A549 (cell line): Measurements from ENCODE around the gene CHTF18. TPM values are rescaled to one million over a fixed set of nuclear protein-coding genes. Genes with fewer than 3 reads are reported as not detected.

Experiments used
- ATAC-seq, 2 experiments: fragments of 200-7000 bp in 1 of 2; fragments of >200 bp in 1 of 2; cut with Nextera tagmentation in 1 of 2; cut with Tn5 transposase in 1 of 2; 3 replicates each; pipeline versions ENCODE4 v1.8.0 to v1.9.1; 2018 to 2020; ENCODE audit warnings: mild to moderate bottlenecking in 1 of 2, moderate library complexity in 1 of 2
- CTCF ChIA-PET: fragments of 300-600 bp; sonication (Branson Sonifier 250); formaldehyde crosslinking; extraction: SDS; loops from one replicate; lab custom pipeline; 2021; ENCODE audit warnings: antibody characterized with exemption, inconsistent platforms; lab: Yijun Ruan, JAX
- POLR2A ChIA-PET: fragments of 350-600 bp; formaldehyde crosslinking; extraction: SDS; loops from one replicate; lab custom pipeline; 2021; ENCODE audit warnings: antibody characterized with exemption, inconsistent platforms; lab: Yijun Ruan, JAX
- DNase-seq, 2 experiments: peaks; one replicate each; pipeline versions ENCODE4 v3.0.0 to v3.0.0-alpha.2; 2011 to 2016; ENCODE audit warnings: low read depth in 1 of 2, low spot score in 1 of 2
- FAIRE-seq: peaks from 2 replicates; lab custom pipeline; 2011; peaks lifted over from hg19 to GRCh38; lab: Jason Lieb, UNC
- H3K27ac ChIP-seq, 2 experiments: fragments of >200 bp; sonication (Bioruptor Twin); formaldehyde crosslinking; 3 replicates each; pipeline ENCODE4 v1.5.1; 2016 to 2017
- H3K4me1 ChIP-seq: fragments of >200 bp; sonication (Bioruptor Twin); formaldehyde crosslinking; 3 replicates; pipeline ENCODE4 v1.6.1; 2016
- H3K4me2 ChIP-seq: fragments of >200 bp; sonication (Bioruptor Twin); formaldehyde crosslinking; 3 replicates; pipeline ENCODE4 v1.6.1; 2016
- H3K4me3 ChIP-seq: fragments of >200 bp; sonication (Bioruptor Twin); formaldehyde crosslinking; 3 replicates; pipeline ENCODE4 v1.5.1; 2016
- H3K9me3 ChIP-seq: fragments of >200 bp; sonication (Bioruptor Twin); formaldehyde crosslinking; 3 replicates; pipeline ENCODE4 v1.6.1; 2016
- BHLHE40 ChIP-seq: IDR thresholded peaks from 2 replicates; pipeline ENCODE4 v1.6.1; 2012; ENCODE audit warnings: low read depth, low read length, inconsistent platforms
- CEBPB ChIP-seq, 2 experiments: fragments of >200 bp in 1 of 2; sonication (Bioruptor Twin) in 1 of 2; formaldehyde crosslinking in 1 of 2; IDR thresholded peaks; 2 replicates each; pipeline ENCODE4 v1.6.1; 2012 to 2016
- CHD2 ChIP-seq: fragments of 150-350 bp; IDR thresholded peaks from 2 replicates; pipeline ENCODE4 v1.6.1; 2014; ENCODE audit warnings: low read length; ENCODE audit not compliant: partially characterized antibody
- EHF ChIP-seq: fragments of 250-450 bp; sonication (Bioruptor Pico); IDR thresholded peaks from 2 replicates; pipeline ENCODE4 v1.5.0; 2020; ENCODE audit warnings: mild to moderate bottlenecking
- EHMT2 ChIP-seq: fragments of 200-600 bp; sonication (generic); IDR thresholded peaks from 2 replicates; pipeline ENCODE4 v1.6.1; 2016; ENCODE audit warnings: antibody characterized with exemption, low read depth, mild to moderate bottlenecking, moderate library complexity
- EP300 ChIP-seq, 2 experiments: fragments of >200 bp; sonication (Bioruptor Twin); formaldehyde crosslinking; IDR thresholded peaks; 2 replicates in 1 of 2; 3 replicates in 1 of 2; pipeline ENCODE4 v1.6.1; 2016 to 2017
- FOXS1 ChIP-seq: fragments of 250-450 bp; sonication (Bioruptor Pico); IDR thresholded peaks from 2 replicates; pipeline ENCODE4 v1.5.0; 2020; ENCODE audit warnings: mild to moderate bottlenecking, moderate library complexity
- HOXA7 ChIP-seq: fragments of 250-450 bp; sonication (Bioruptor Pico); IDR thresholded peaks from 2 replicates; pipeline ENCODE4 v1.5.0; 2020; ENCODE audit warnings: mild to moderate bottlenecking, moderate library complexity
- JUNB ChIP-seq: fragments of >200 bp; sonication (Bioruptor Twin); formaldehyde crosslinking; IDR thresholded peaks from 2 replicates; pipeline ENCODE4 v1.6.1; 2016
- MAZ ChIP-seq: fragments of 150-350 bp; IDR thresholded peaks from 2 replicates; pipeline ENCODE4 v1.6.1; 2014; ENCODE audit warnings: antibody characterized with exemption, low read depth, low read length, borderline replicate concordance
- NFE2L2 ChIP-seq: fragments of 150-350 bp; conservative IDR thresholded peaks from 2 replicates; pipeline ENCODE4 v1.6.1; 2014; ENCODE audit warnings: low read length
- RARB ChIP-seq: fragments of 250-450 bp; sonication (Bioruptor Pico); IDR thresholded peaks from 2 replicates; pipeline ENCODE4 v1.8.0; 2021; ENCODE audit warnings: mild to moderate bottlenecking, moderate library complexity
- RFX5 ChIP-seq: fragments of 450-650 bp; IDR thresholded peaks from 2 replicates; pipeline ENCODE4 v1.7.1; 2014; ENCODE audit warnings: antibody characterized with exemption, mild to moderate bottlenecking, moderate library complexity
- RNF2 ChIP-seq: fragments of 200-600 bp; sonication (generic); IDR thresholded peaks from 2 replicates; pipeline ENCODE4 v1.6.1; 2016; ENCODE audit warnings: low read depth, mild to moderate bottlenecking, antibody characterized with exemption, moderate library complexity, borderline replicate concordance
- SMC3 ChIP-seq: fragments of >200 bp; sonication (Bioruptor Twin); formaldehyde crosslinking; IDR thresholded peaks from 3 replicates; pipeline ENCODE4 v1.6.1; 2018; ENCODE audit warnings: inconsistent platforms
- TFCP2L1 ChIP-seq: fragments of 250-450 bp; sonication (Bioruptor Pico); IDR thresholded peaks from 2 replicates; pipeline ENCODE4 v1.5.0; 2021; ENCODE audit warnings: mild to moderate bottlenecking
- TP53 ChIP-seq: fragments of 250-450 bp; sonication (Bioruptor Pico); IDR thresholded peaks from 2 replicates; pipeline ENCODE4 v1.5.0; 2021; ENCODE audit warnings: mild to moderate bottlenecking, moderate library complexity
- ZC3H11A ChIP-seq: fragments of 450-650 bp; IDR thresholded peaks from 2 replicates; pipeline ENCODE4 v1.6.1; 2014; ENCODE audit warnings: antibody characterized with exemption, mild to moderate bottlenecking
- WGBS: methylation state at CpG from one replicate; pipeline ENCODE4 v1.1.6; 2017; ENCODE audit errors: missing lambda C conversion rate; 5-methylcytosine and 5-hydroxymethylcytosine counted together
- polyA plus RNA-seq, 4 experiments: library from polyadenylated mRNA; depleted of rRNA in 3 of 4; stranded (reverse); fragments of >200 nt; fragmentation: RNase III in 1 of 4; extraction: RNeasy Plus Mini Kit Qiagen cat#74134 plus additional on column Dnase treatment in 1 of 4; gene quantifications; 2 replicates in 3 of 4; 3 replicates in 1 of 4; pipeline ENCODE4 v1.2.3, GENCODE V29; 2011 to 2017
- TF ChIP-seq, protein P1 (sequence below): fragments of 450-650 bp; IDR thresholded peaks from 2 replicates; pipeline ENCODE4 v1.6.1; 2014; ENCODE audit warnings: antibody characterized with exemption
- TF ChIP-seq, protein P2 (sequence below): fragments of 200-600 bp; sonication (generic); IDR thresholded peaks from 2 replicates; pipeline ENCODE4 v1.6.1; 2016; ENCODE audit warnings: antibody characterized with exemption, mild to moderate bottlenecking, moderate library complexity
- TF ChIP-seq, protein P3 (sequence below): fragments of >200 bp; sonication (Bioruptor Twin); formaldehyde crosslinking; IDR thresholded peaks from 2 replicates; pipeline ENCODE4 v1.6.1; 2016
- TF ChIP-seq, protein P4 (sequence below): fragments of 250-450 bp; sonication (Bioruptor Pico); IDR thresholded peaks from 2 replicates; pipeline ENCODE4 v1.5.0; 2021; ENCODE audit warnings: mild to moderate bottlenecking, moderate library complexity, borderline replicate concordance

The CHTF18 gene
- polyA plus RNA-seq, 2 of the 4 experiments (the other 2 are of a cell fraction) = 4.8 to 36.7 TPM

DNA sequence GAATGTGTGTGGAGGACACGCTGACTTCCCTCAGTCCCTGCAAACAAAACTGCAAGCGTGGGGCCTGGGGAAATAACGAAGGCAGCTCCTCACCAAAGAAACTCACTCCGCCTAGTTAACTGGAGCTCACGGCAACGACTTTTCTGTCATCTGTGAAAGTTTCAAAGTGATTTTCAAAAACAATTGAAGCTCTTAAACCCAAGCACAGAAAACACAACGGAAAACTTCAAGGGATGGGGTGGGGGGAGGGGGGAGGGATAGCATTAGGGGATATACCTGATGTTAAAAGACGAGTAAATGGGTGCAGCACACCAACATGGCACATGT, 15.3 kb downstream of the CHTF18 start:
- Histone ChIP-seq H3K27ac (no peak overlapping the region), H3K4me2 (no peak overlapping the region), H3K4me1 (peaks cover 22% of the 10 kb centered on the region), H3K4me3 (no peak overlapping the region), H3K9me3 (no peaks in the 10 kb centered on the region)
- WGBS = 61% methylated on average over 8 of the region's 8 CpGs
- CTCF ChIA-PET = interaction anchor here (0.7 to 5.0 kb wide), 8 partner anchors 8 to 302 kb away, joined by 3 to 32 read pairs (median 4); no protein-coding TSS in a partner anchor
- DNase-seq (no peak), FAIRE-seq (no peak), ATAC-seq (no peak)
- POLR2A ChIA-PET = interaction anchor here (1.7 kb wide), 1 partner anchor 16 kb away, joined by 5 read pairs; the partner anchor contains the start of genes CHTF18 and RPUSD1
- TF ChIP-seq ZC3H11A (no peak), HOXA7 (CRISPR knock-in tag) (no peak), TFCP2L1 (CRISPR knock-in tag) (no peak)
- TF ChIP-seq, protein P1, sequence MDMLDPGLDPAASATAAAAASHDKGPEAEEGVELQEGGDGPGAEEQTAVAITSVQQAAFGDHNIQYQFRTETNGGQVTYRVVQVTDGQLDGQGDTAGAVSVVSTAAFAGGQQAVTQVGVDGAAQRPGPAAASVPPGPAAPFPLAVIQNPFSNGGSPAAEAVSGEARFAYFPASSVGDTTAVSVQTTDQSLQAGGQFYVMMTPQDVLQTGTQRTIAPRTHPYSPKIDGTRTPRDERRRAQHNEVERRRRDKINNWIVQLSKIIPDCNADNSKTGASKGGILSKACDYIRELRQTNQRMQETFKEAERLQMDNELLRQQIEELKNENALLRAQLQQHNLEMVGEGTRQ = no peak

DNA sequence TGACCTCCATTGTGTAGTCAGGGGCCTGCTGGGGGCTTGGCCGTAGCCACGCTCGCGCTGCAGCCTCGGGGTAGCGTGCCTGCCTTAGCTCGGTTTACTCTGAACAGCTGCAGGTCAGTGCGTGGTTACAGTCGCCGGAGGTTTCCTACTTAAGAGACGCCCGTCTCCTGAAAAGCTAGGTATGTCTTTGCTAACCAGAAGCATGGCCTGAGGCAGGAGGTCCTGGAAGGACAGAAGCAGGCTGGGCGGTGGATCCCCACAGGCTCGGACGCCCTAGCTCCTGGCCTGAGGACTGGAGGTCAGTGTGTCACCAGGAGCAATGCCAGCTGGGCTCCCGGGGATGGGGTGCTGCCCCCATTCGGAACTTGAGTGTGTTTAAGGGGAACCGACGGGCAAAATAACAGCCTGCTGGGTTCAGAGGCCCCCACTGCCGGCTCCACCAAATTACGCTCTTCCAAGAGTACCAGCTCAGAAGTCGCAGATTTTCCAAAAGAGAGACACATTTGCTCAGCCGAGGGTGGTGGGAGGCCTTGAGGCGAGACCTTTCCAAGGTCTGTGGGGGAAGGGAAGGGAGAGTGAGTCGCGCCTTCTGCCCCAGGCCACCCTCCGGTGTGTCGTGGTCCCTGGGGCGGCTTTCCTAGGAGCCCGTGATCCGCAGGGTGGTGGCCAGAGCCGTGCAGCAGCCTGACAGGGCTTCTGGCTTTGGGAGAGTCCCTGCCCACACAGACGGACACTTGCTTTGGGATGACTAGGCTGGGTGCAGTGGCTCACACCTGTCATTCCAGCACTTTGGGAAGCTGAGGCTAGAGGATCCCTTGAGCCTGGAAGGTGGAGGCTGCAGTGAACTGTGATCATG, 16.0 kb downstream of the CHTF18 start:
- H3K4me2 ChIP-seq = no peak overlapping the region
- no peak for ATAC-seq
- no peak for FAIRE-seq
- H3K9me3 ChIP-seq = no peaks in the 10 kb centered on the region
- POLR2A ChIA-PET = interaction anchor here (1.7 kb wide), 1 partner anchor 16 kb away, joined by 5 read pairs; the partner anchor contains the start of genes CHTF18 and RPUSD1
- DNase-seq = no peak
- peaks cover 19% of the 10 kb centered on the region for H3K4me1 ChIP-seq
- H3K27ac ChIP-seq = no peak overlapping the region
- TF ChIP-seq CHD2 = no peak
- H3K4me3 ChIP-seq = no peak overlapping the region
- 66% methylated on average over 30 of the region's 33 CpGs for WGBS
- CTCF ChIA-PET = interaction anchor here (1.0 to 5.0 kb wide), 9 partner anchors 9 to 301 kb away, joined by 3 to 32 read pairs (median 4); no protein-coding TSS in a partner anchor

DNA sequence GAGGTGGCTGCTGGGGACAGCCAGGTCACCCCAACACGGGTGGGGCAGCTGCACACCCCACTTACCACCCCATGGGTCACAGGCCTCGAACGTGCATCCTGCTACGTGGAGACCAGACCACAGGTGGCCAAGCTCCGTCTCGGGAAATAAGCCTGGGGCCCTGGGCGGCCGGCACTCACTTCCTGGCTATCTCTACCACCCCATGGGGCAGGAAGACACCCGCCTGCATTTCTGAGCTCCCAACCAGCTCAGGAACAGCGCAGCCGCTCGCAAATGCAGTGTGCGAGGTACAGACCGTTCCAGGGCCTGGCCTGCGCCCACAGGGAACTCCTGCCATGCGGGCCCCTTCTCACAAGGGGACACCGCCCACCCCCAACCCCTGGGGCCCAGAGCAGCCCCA, 17.1 kb downstream of the CHTF18 start:
- POLR2A ChIA-PET = no interaction called here
- no peak for ATAC-seq
- WGBS = 93% methylated on average over 17 of the region's 17 CpGs

More for the DNA sequence above, 17.1 kb downstream of the CHTF18 start:
- Histone ChIP-seq H3K4me2 (no peak overlapping the region), H3K4me1 (peaks cover 9% of the 10 kb centered on the region; the same call in 2 of the 3 replicates), H3K27ac (no peak overlapping the region), H3K4me3 (no peak overlapping the region), H3K9me3 (no peaks in the 10 kb centered on the region)
- TF ChIP-seq, protein P2, sequence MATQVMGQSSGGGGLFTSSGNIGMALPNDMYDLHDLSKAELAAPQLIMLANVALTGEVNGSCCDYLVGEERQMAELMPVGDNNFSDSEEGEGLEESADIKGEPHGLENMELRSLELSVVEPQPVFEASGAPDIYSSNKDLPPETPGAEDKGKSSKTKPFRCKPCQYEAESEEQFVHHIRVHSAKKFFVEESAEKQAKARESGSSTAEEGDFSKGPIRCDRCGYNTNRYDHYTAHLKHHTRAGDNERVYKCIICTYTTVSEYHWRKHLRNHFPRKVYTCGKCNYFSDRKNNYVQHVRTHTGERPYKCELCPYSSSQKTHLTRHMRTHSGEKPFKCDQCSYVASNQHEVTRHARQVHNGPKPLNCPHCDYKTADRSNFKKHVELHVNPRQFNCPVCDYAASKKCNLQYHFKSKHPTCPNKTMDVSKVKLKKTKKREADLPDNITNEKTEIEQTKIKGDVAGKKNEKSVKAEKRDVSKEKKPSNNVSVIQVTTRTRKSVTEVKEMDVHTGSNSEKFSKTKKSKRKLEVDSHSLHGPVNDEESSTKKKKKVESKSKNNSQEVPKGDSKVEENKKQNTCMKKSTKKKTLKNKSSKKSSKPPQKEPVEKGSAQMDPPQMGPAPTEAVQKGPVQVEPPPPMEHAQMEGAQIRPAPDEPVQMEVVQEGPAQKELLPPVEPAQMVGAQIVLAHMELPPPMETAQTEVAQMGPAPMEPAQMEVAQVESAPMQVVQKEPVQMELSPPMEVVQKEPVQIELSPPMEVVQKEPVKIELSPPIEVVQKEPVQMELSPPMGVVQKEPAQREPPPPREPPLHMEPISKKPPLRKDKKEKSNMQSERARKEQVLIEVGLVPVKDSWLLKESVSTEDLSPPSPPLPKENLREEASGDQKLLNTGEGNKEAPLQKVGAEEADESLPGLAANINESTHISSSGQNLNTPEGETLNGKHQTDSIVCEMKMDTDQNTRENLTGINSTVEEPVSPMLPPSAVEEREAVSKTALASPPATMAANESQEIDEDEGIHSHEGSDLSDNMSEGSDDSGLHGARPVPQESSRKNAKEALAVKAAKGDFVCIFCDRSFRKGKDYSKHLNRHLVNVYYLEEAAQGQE = no peak
- no peak for TF ChIP-seq EP300 (IDR thresholded peaks at IDR 0.05)
- TF ChIP-seq BHLHE40 = no peak
- TF ChIP-seq EHF (CRISPR knock-in tag) = no peak
- no peak for TF ChIP-seq CEBPB (IDR thresholded peaks at IDR 0.05)
- TF ChIP-seq RFX5 = no peak
- TF ChIP-seq, protein P3, sequence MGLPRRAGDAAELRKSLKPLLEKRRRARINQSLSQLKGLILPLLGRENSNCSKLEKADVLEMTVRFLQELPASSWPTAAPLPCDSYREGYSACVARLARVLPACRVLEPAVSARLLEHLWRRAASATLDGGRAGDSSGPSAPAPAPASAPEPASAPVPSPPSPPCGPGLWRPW = no peak
- no peak for TF ChIP-seq SMC3
- TF ChIP-seq JUNB = no peak
- TF ChIP-seq, protein P4, sequence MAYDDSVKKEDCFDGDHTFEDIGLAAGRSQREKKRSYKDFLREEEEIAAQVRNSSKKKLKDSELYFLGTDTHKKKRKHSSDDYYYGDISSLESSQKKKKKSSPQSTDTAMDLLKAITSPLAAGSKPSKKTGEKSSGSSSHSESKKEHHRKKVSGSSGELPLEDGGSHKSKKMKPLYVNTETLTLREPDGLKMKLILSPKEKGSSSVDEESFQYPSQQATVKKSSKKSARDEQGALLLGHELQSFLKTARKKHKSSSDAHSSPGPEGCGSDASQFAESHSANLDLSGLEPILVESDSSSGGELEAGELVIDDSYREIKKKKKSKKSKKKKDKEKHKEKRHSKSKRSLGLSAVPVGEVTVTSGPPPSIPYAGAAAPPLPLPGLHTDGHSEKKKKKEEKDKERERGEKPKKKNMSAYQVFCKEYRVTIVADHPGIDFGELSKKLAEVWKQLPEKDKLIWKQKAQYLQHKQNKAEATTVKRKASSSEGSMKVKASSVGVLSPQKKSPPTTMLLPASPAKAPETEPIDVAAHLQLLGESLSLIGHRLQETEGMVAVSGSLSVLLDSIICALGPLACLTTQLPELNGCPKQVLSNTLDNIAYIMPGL (CRISPR knock-in tag) = no peak
- TF ChIP-seq MAZ = no peak
- no peak for TF ChIP-seq FOXS1 (CRISPR knock-in tag)
- no peak for TF ChIP-seq EHMT2
- no peak for TF ChIP-seq NFE2L2
- no peak for TF ChIP-seq ZC3H11A
- no peak for TF ChIP-seq RARB (CRISPR knock-in tag)
- TF ChIP-seq TP53 (CRISPR knock-in tag) = no peak
- TF ChIP-seq RNF2 = no peak
- FAIRE-seq (no peak), DNase-seq (no peak)
- CTCF ChIA-PET = interaction anchor here (1.0 to 5.0 kb wide), 4 partner anchors 9 to 251 kb away, joined by 3 to 32 read pairs (median 4); no protein-coding TSS in a partner anchor
